K562 (cell line): ENCODE results near the gene GPR68. TPM values are rescaled to one million over a fixed set of nuclear protein-coding genes. Genes with fewer than 3 reads are reported as not detected.
A peak's percentile ranks its signal among the peaks of the same experiment; 100 is the strongest.

ENCODE experiments used
- CBFA2T3 ChIP-seq: fragments of 450-650 bp; IDR thresholded peaks from 2 replicates; pipeline ENCODE4 v1.6.1; 2017
- CHCHD3 ChIP-seq: fragments of 250-450 bp; sonication (Bioruptor Pico); IDR thresholded peaks from 2 replicates; pipeline ENCODE4 v2.1.2; 2022; ENCODE audit warnings: mild to moderate bottlenecking
- ETV6 ChIP-seq, 3 experiments: fragments of 150-350 bp in 1 of 3; sonication (generic) in 1 of 3; formaldehyde crosslinking in 1 of 3; IDR thresholded peaks; 2 replicates each; pipeline versions ENCODE4 v1.6.1 to v1.8.0; 2014 to 2022; ENCODE audit warnings: borderline replicate concordance in 2 of 3, low read depth in 2 of 3, antibody characterized with exemption in 1 of 3, low read length in 1 of 3, mild to moderate bottlenecking in 1 of 3, missing genetic modification reagents in 1 of 3
- RHOXF2B ChIP-seq: fragments of 250-450 bp; sonication (Bioruptor Pico); conservative IDR thresholded peaks from 2 replicates; pipeline ENCODE4 v1.5.1; 2021
- ZBTB8A ChIP-seq: fragments of 450-650 bp; IDR thresholded peaks from 2 replicates; pipeline ENCODE4 v1.6.1; 2018; ENCODE audit warnings: mild to moderate bottlenecking, moderate library complexity; ENCODE audit not compliant: partially characterized antibody
- ZNF165 ChIP-seq: fragments of 250-450 bp; sonication (Bioruptor Pico); IDR thresholded peaks from 2 replicates; pipeline ENCODE4 v1.4.0; 2020; ENCODE audit warnings: borderline replicate concordance
- polyA plus RNA-seq, 8 experiments: library from polyadenylated mRNA; depleted of rRNA in 4 of 8; stranded (reverse) in 5 of 8; unstranded in 3 of 8; fragments of >200 nt; fragmentation: Nextera tagmentation in 2 of 8; fragmentation: Illumina TruSeq in 1 of 8; extraction: Ambion mirVana in 2 of 8; extraction: Trizol in 1 of 8; gene quantifications; 2 replicates each; pipeline versions ENCODE4 v1.2.1 to v1.2.3, GENCODE V29; 2011 to 2014; ENCODE audit warnings: inconsistent platforms in 1 of 8, missing spikeins in 1 of 8
- total RNA-seq, 7 experiments: library from RNA; depleted of rRNA in 6 of 7; stranded (reverse); fragments of >200 nt in 6 of 7; fragmentation: Illumina TruSeq in 2 of 7; extraction: Trizol in 2 of 7; gene quantifications; 2 replicates each; pipeline versions ENCODE4 v1.2.1 to v1.2.3, GENCODE V29; 2011 to 2021; ENCODE audit warnings: low replicate concordance in 1 of 7
- TF ChIP-seq, protein P1 (sequence below): fragments of 250-450 bp; sonication (Bioruptor Pico); IDR thresholded peaks from 2 replicates; pipeline ENCODE4 v1.8.0; 2021; ENCODE audit warnings: mild to moderate bottlenecking, moderate library complexity
- TF ChIP-seq, protein P2 (sequence below), 2 experiments: fragments of 450-650 bp in 1 of 2; sonication (generic) in 1 of 2; formaldehyde crosslinking; conservative IDR thresholded peaks; 2 replicates each; pipeline versions ENCODE4 v1.4.0 to v1.8.1; 2020 to 2022; ENCODE audit warnings: mild to moderate bottlenecking in 1 of 2, missing genetic modification reagents in 1 of 2
- TF ChIP-seq, protein P3 (sequence below): fragments of 250-450 bp; sonication (Bioruptor Pico); IDR thresholded peaks from 2 replicates; pipeline ENCODE4 v1.8.0; 2021; ENCODE audit warnings: borderline replicate concordance, mild to moderate bottlenecking, moderate library complexity; ENCODE audit not compliant: poor library complexity, severe bottlenecking
- TF ChIP-seq, protein P4 (sequence below), 2 experiments: fragments of 200-800 bp in 1 of 2; sonication (Bioruptor generic) in 1 of 2; sonication (generic) in 1 of 2; formaldehyde crosslinking in 1 of 2; IDR thresholded peaks in 1 of 2; conservative IDR thresholded peaks in 1 of 2; 2 replicates each; pipeline versions ENCODE4 v1.5.0 to v1.6.1; 2016 to 2020; ENCODE audit warnings: missing compliant biosample characterization in 1 of 2, missing genetic modification characterization in 1 of 2, missing genetic modification reagents in 1 of 2
- TF ChIP-seq, protein P5 (sequence below): fragments of 250-450 bp; sonication (Bioruptor Pico); IDR thresholded peaks from 2 replicates; pipeline ENCODE4 v1.4.0; 2020
- TF ChIP-seq, protein P6 (sequence below): sonication (generic); formaldehyde crosslinking; IDR thresholded peaks from 2 replicates; pipeline ENCODE4 v1.8.0; 2023; ENCODE audit warnings: mild to moderate bottlenecking, missing genetic modification reagents

Gene GPR68
- total and polyA plus RNA-seq, 9 of the 15 experiments (the other 6 are each of a cell fraction or from before 2014, with no cell fraction given): 0.41 to 9.4 (median 3.7) TPM

DNA sequence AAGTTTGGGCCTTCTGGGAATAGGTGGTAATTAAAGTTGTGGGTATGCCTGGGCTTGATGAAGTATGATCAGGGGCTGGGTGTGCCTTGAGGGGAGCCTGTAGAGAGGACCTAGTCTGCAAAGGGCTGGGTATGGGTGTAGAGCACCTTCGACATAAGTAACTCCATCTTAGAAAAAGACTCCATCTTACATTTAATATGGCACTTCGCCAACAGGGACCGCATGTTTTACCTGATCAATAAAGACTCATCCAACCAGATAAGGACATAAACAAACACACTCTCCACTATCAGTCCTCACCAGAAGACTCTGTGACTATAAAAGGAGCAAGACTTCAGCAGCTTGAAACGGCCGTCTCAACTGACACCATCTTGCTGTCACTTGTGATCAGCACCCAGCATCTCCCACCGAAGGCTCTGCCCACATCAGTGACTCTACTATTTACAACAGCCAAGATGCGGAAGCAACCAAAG, 23.5 kb upstream of the GPR68 start (continued):
- TF ChIP-seq, protein P1, sequence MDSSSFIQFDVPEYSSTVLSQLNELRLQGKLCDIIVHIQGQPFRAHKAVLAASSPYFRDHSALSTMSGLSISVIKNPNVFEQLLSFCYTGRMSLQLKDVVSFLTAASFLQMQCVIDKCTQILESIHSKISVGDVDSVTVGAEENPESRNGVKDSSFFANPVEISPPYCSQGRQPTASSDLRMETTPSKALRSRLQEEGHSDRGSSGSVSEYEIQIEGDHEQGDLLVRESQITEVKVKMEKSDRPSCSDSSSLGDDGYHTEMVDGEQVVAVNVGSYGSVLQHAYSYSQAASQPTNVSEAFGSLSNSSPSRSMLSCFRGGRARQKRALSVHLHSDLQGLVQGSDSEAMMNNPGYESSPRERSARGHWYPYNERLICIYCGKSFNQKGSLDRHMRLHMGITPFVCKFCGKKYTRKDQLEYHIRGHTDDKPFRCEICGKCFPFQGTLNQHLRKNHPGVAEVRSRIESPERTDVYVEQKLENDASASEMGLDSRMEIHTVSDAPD (CRISPR knock-in tag): peak; percentile 90
- TF ChIP-seq CHCHD3 (CRISPR knock-in tag) (no peak), RHOXF2B (CRISPR knock-in tag) (peak; percentile 94), ZBTB8A (no peak), CBFA2T3 (peak; percentile 95), ETV6 (IDR thresholded peaks at IDR 0.05; ENCODE audit: borderline replicate concordance in 1 of 2, low read depth in 2 of 2, low read length in 1 of 2) (no peak), ETV6 (CRISPR knock-in tag; IDR thresholded peaks at IDR 0.05; ENCODE audit: borderline replicate concordance) (no peak), ZNF165 (CRISPR knock-in tag) (peak; percentile 96)
- TF ChIP-seq, protein P2, sequence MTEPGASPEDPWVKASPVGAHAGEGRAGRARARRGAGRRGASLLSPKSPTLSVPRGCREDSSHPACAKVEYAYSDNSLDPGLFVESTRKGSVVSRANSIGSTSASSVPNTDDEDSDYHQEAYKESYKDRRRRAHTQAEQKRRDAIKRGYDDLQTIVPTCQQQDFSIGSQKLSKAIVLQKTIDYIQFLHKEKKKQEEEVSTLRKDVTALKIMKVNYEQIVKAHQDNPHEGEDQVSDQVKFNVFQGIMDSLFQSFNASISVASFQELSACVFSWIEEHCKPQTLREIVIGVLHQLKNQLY (CRISPR knock-in tag; conservative IDR thresholded peaks at IDR 0.05): no peak
- TF ChIP-seq, protein P3, sequence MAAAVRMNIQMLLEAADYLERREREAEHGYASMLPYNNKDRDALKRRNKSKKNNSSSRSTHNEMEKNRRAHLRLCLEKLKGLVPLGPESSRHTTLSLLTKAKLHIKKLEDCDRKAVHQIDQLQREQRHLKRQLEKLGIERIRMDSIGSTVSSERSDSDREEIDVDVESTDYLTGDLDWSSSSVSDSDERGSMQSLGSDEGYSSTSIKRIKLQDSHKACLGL (CRISPR knock-in tag): peak; percentile 80
- TF ChIP-seq, protein P4, sequence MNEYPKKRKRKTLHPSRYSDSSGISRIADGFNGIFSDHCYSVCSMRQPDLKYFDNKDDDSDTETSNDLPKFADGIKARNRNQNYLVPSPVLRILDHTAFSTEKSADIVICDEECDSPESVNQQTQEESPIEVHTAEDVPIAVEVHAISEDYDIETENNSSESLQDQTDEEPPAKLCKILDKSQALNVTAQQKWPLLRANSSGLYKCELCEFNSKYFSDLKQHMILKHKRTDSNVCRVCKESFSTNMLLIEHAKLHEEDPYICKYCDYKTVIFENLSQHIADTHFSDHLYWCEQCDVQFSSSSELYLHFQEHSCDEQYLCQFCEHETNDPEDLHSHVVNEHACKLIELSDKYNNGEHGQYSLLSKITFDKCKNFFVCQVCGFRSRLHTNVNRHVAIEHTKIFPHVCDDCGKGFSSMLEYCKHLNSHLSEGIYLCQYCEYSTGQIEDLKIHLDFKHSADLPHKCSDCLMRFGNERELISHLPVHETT (CRISPR knock-in tag; conservative IDR thresholded peaks at IDR 0.05 in 1 of 2, IDR thresholded peaks at IDR 0.05 in 1 of 2): peak in 1 of 2 experiments; percentile 99; a peak in 2 of 4 replicates
- TF ChIP-seq, protein P5, sequence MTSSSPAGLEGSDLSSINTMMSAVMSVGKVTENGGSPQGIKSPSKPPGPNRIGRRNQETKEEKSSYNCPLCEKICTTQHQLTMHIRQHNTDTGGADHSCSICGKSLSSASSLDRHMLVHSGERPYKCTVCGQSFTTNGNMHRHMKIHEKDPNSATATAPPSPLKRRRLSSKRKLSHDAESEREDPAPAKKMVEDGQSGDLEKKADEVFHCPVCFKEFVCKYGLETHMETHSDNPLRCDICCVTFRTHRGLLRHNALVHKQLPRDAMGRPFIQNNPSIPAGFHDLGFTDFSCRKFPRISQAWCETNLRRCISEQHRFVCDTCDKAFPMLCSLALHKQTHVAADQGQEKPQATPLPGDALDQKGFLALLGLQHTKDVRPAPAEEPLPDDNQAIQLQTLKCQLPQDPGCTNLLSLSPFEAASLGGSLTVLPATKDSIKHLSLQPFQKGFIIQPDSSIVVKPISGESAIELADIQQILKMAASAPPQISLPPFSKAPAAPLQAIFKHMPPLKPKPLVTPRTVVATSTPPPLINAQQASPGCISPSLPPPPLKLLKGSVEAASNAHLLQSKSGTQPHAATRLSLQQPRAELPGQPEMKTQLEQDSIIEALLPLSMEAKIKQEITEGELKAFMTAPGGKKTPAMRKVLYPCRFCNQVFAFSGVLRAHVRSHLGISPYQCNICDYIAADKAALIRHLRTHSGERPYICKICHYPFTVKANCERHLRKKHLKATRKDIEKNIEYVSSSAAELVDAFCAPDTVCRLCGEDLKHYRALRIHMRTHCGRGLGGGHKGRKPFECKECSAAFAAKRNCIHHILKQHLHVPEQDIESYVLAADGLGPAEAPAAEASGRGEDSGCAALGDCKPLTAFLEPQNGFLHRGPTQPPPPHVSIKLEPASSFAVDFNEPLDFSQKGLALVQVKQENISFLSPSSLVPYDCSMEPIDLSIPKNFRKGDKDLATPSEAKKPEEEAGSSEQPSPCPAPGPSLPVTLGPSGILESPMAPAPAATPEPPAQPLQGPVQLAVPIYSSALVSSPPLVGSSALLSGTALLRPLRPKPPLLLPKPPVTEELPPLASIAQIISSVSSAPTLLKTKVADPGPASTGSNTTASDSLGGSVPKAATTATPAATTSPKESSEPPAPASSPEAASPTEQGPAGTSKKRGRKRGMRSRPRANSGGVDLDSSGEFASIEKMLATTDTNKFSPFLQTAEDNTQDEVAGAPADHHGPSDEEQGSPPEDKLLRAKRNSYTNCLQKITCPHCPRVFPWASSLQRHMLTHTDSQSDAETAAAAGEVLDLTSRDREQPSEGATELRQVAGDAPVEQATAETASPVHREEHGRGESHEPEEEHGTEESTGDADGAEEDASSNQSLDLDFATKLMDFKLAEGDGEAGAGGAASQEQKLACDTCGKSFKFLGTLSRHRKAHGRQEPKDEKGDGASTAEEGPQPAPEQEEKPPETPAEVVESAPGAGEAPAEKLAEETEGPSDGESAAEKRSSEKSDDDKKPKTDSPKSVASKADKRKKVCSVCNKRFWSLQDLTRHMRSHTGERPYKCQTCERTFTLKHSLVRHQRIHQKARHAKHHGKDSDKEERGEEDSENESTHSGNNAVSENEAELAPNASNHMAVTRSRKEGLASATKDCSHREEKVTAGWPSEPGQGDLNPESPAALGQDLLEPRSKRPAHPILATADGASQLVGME (CRISPR knock-in tag): peak; percentile 98
- TF ChIP-seq, protein P6, sequence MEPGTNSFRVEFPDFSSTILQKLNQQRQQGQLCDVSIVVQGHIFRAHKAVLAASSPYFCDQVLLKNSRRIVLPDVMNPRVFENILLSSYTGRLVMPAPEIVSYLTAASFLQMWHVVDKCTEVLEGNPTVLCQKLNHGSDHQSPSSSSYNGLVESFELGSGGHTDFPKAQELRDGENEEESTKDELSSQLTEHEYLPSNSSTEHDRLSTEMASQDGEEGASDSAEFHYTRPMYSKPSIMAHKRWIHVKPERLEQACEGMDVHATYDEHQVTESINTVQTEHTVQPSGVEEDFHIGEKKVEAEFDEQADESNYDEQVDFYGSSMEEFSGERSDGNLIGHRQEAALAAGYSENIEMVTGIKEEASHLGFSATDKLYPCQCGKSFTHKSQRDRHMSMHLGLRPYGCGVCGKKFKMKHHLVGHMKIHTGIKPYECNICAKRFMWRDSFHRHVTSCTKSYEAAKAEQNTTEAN: no peak
